ENCODE measurements around the gene SP140. TPM values are rescaled to one million over a fixed set of nuclear protein-coding genes. Genes with fewer than 3 reads are reported as not detected.

Gene SP140
- total RNA-seq, 4 donors from 2014 or later, result 0.47 to 2.7 (median 1.8) TPM

GRCh38 chr2:230216489-230216888, 9.0 kb upstream of the SP140 start:
- peaks cover 25% of the 10 kb centered on the region for H3K4me1 ChIP-seq

GRCh38 chr2:230217424-230217823, 8.1 kb upstream of the SP140 start:
- peaks cover 30% of the 10 kb centered on the region for H3K4me1 ChIP-seq
- WGBS, result 70% methylated on average over 3 of the region's 3 CpGs

More at GRCh38 chr2:230216489-230216888, 9.0 kb upstream of the SP140 start:
- H3K27me3 ChIP-seq, result no peaks in the 10 kb centered on the region
- TF ChIP-seq EP300 (IDR thresholded peaks at IDR 0.05) (no peak), POLR2AphosphoS5 (IDR thresholded peaks at IDR 0.05) (no peak), CTCF (IDR thresholded peaks at IDR 0.05) (no peak), POLR2A (IDR thresholded peaks at IDR 0.05) (no peak)
- no peak for DNase-seq (ENCODE audit: low spot score in 2 of 2)
- no peak overlapping the region for H3K27ac ChIP-seq
- 100% methylated on average over 1 of the region's 1 CpG for WGBS
- no peak overlapping the region for H3K4me3 ChIP-seq
- H3K36me3 ChIP-seq, result peaks cover 48% of the 10 kb centered on the region
- no peaks in the 10 kb centered on the region for H3K9me3 ChIP-seq

GRCh38 chr2:230218421-230218820, 7.1 kb upstream of the SP140 start:
- no peaks in the 10 kb centered on the region for H3K27me3 ChIP-seq
- peaks cover 29% of the 10 kb centered on the region for H3K36me3 ChIP-seq
- TF ChIP-seq POLR2AphosphoS5 (IDR thresholded peaks at IDR 0.05), result no peak
- TF ChIP-seq CTCF (IDR thresholded peaks at IDR 0.05), result no peak
- TF ChIP-seq POLR2A (IDR thresholded peaks at IDR 0.05), result no peak
- no peak for TF ChIP-seq EP300 (IDR thresholded peaks at IDR 0.05)
- no peaks in the 10 kb centered on the region for H3K9me3 ChIP-seq
- peaks cover 32% of the 10 kb centered on the region for H3K4me1 ChIP-seq
- WGBS, result 36% methylated on average over 2 of the region's 2 CpGs
- no peak for DNase-seq (ENCODE audit: low spot score in 2 of 2)
- peak overlapping the region; percentile 68 for H3K4me3 ChIP-seq
- H3K27ac ChIP-seq, result no peak overlapping the region

More at GRCh38 chr2:230217424-230217823, 8.1 kb upstream of the SP140 start:
- Histone ChIP-seq H3K27me3 (no peaks in the 10 kb centered on the region), H3K27ac (no peak overlapping the region), H3K9me3 (no peaks in the 10 kb centered on the region), H3K4me3 (no peak overlapping the region), H3K36me3 (peaks cover 39% of the 10 kb centered on the region)
- no peak for DNase-seq (ENCODE audit: low spot score in 2 of 2)
- TF ChIP-seq POLR2AphosphoS5 (IDR thresholded peaks at IDR 0.05) (no peak), CTCF (IDR thresholded peaks at IDR 0.05) (no peak), EP300 (IDR thresholded peaks at IDR 0.05) (no peak), POLR2A (IDR thresholded peaks at IDR 0.05) (no peak)

GRCh38 chr2:230219419-230220331, 5.9 kb upstream of the SP140 start, which contains the start of gene SP110:
Gene SP110 (minus strand): TSS chr2:230219984. CDS start chr2:230216927, 3,057 bp downstream.
- Histone ChIP-seq H3K4me3 (peak within 1 kb of the TSS; percentile 68), H3K4me1 (peaks cover 32% of the 10 kb centered on the region), H3K27me3 (no peaks in the 10 kb centered on the region), H3K9me3 (no peaks in the 10 kb centered on the region), H3K36me3 (peaks cover 17% of the 10 kb centered on the region), H3K27ac (peak within 1 kb of the TSS; percentile 81)
- DNase-seq (ENCODE audit: low spot score in 2 of 2), result peak; percentile 87
- TF ChIP-seq POLR2A (IDR thresholded peaks at IDR 0.05), result no peak
- peak in 2 of 3 donors; percentile 30 to 67 for TF ChIP-seq POLR2AphosphoS5 (IDR thresholded peaks at IDR 0.05)
- WGBS, result 1% methylated on average over 19 of the region's 19 CpGs

DNA sequence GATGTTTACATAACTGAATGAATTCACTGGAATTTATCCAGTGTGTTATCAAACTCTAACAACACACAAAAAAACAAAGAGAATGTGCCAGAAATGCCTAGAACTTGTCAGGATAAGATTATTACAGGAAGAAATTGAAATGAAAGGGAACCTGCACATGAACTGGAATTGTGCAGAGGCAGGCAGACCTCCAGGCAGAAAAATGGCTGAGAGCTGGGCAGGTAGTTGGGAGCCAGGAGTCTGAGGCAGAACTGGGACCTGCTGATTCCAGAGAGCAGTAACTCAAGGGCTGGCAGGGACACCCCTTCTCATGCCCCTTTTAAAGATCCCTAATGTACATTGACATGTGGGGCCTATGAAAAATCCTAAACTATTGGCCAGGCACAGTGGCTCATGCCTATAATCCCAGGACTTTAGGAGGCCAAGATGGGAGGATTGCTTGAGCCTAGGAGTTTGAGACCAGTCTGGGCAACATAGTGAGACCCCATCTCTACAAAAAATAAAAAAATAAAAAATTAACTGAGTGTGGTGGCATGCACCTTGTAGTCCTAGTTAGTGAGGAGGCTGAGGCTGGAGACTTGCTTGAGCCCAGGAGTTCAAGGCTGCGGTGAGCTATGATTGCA, 5.1 kb upstream of the SP140 start:
- TF ChIP-seq POLR2A (IDR thresholded peaks at IDR 0.05), result no peak
- TF ChIP-seq EP300 (IDR thresholded peaks at IDR 0.05), result no peak
- TF ChIP-seq POLR2AphosphoS5 (IDR thresholded peaks at IDR 0.05), result no peak
- TF ChIP-seq CTCF (IDR thresholded peaks at IDR 0.05), result no peak
- WGBS, result 100% methylated on average over 1 of the region's 1 CpG
- Histone ChIP-seq H3K36me3 (peaks cover 9% of the 10 kb centered on the region), H3K9me3 (no peaks in the 10 kb centered on the region), H3K4me3 (peak overlapping the region; percentile 68), H3K27ac (peak overlapping the region; percentile 81), H3K27me3 (no peaks in the 10 kb centered on the region), H3K4me1 (peaks cover 32% of the 10 kb centered on the region)
- DNase-seq (ENCODE audit: low spot score in 2 of 2), result no peak

Data from suprapubic skin (tissue), 4 donors.